Naive thymus-derived CD8-positive, alpha-beta T cell (primary cell): ENCODE measurements around the gene ATG4B. TPM values are rescaled to one million over a fixed set of nuclear protein-coding genes. Genes with fewer than 3 reads are reported as not detected.

Experiments
- ATAC-seq, 2 donors: fragments of 150-1000 bp; cut with Tn5 transposase in 1 of 2; sonication (Bioruptor Pico), chemical (Tn5 transposase) in 1 of 2; 1 replicate in 1 of 2; 2 replicates in 1 of 2; pipeline ENCODE4 v1.10.0; 2021; ENCODE audit warnings: mild to moderate bottlenecking in 2 of 2, moderate library complexity in 2 of 2
- POLR2A ChIA-PET: fragments of 350-600 bp; sonication (Branson Sonifier 250); formaldehyde crosslinking; loops from one replicate; lab custom pipeline; 2021; ENCODE audit warnings: antibody characterized with exemption; lab: Charles Lee
- DNase-seq, 10 donors: peaks; one replicate each; pipeline versions ENCODE4 v3.0.0 to v3.0.0-alpha.2; 2020 to 2022
- H3K27ac Mint-ChIP-seq, 10 donors: one replicate each; pipeline ENCODE4 v1.8.0; 2020 to 2022; ENCODE audit warnings: mild to moderate bottlenecking in 10 of 10, mixed read lengths in 10 of 10, moderate library complexity in 4 of 10, inconsistent platforms in 1 of 10
- H3K27me3 Mint-ChIP-seq, 5 donors: one replicate each; pipeline ENCODE4 v1.8.0; 2021 to 2022; ENCODE audit warnings: mixed read lengths in 5 of 5
- H3K36me3 Mint-ChIP-seq, 3 donors: one replicate each; pipeline ENCODE4 v1.8.0; 2020 to 2022; ENCODE audit warnings: mixed read lengths in 3 of 3, mild to moderate bottlenecking in 2 of 3, inconsistent platforms in 1 of 3
- H3K4me1 Mint-ChIP-seq, 4 donors: one replicate each; pipeline ENCODE4 v1.8.0; 2021 to 2022; ENCODE audit warnings: mixed read lengths in 4 of 4
- H3K4me3 Mint-ChIP-seq, 10 donors: one replicate each; pipeline ENCODE4 v1.8.0; 2020 to 2022; ENCODE audit warnings: mild to moderate bottlenecking in 10 of 10, mixed read lengths in 10 of 10, moderate library complexity in 6 of 10, inconsistent platforms in 1 of 10
- H3K9me3 Mint-ChIP-seq, 9 donors: one replicate each; pipeline ENCODE4 v1.8.0; 2020 to 2022; ENCODE audit warnings: mixed read lengths in 9 of 9, mild to moderate bottlenecking in 3 of 9, inconsistent platforms in 1 of 9, moderate library complexity in 1 of 9
- polyA plus RNA-seq, 3 donors: library from polyadenylated mRNA; unstranded; fragments of 300-500 nt; fragmentation: Illumina TruSeq; gene quantifications; one replicate each; pipeline ENCODE4 v1.2.3, GENCODE V29; 2021
- total RNA-seq, 8 experiments: library from RNA in 2 of 8; stranded (reverse) in 2 of 8; gene quantifications; one replicate each; pipeline ENCODE4 v1.2.3 and lab custom pipeline; 2021 to 2026

The ATG4B gene
- total and polyA plus RNA-seq, 5 experiments from 2014 or later, result 45.8 to 104 (median 60.1) TPM

DNA sequence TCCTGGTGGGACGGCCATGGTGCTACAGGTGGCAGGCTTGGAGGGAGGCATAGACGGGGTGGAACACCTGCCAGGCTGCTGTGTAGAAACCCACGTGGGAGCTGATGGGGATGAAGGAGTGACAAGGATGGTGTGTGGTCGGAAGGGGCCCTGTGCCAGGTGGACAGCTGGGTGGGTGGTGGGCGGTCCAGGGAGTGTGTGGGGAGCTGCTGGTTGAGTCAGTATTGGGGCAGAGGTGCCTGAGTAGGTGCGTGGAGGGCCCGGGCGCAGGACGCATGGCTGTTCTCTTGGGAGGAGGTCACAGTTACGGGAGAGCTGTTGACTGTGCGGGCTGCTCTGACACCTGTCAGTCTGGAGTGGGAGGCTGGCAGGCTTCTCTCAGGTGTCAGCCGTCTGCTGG lies 84.4 kb downstream of the ATG4B start:
- Mint-ChIP-seq H3K9me3 (peaks cover 0 to 4% (median 0%) of the 10 kb centered on the region in 9 donors), H3K4me1 (peaks cover 0 to 5% (median under 1%) of the 10 kb centered on the region in 4 donors), H3K4me3 (no peak overlapping the region), H3K36me3 (peaks cover 0 to 49% (median 20%) of the 10 kb centered on the region in 3 donors), H3K27ac (peak overlapping the region in 2 of 10 donors; percentile 28 to 77), H3K27me3 (no peaks in the 10 kb centered on the region)
- DNase-seq (no peak), ATAC-seq (no peak)
- POLR2A ChIA-PET, result no interaction called here

DNA sequence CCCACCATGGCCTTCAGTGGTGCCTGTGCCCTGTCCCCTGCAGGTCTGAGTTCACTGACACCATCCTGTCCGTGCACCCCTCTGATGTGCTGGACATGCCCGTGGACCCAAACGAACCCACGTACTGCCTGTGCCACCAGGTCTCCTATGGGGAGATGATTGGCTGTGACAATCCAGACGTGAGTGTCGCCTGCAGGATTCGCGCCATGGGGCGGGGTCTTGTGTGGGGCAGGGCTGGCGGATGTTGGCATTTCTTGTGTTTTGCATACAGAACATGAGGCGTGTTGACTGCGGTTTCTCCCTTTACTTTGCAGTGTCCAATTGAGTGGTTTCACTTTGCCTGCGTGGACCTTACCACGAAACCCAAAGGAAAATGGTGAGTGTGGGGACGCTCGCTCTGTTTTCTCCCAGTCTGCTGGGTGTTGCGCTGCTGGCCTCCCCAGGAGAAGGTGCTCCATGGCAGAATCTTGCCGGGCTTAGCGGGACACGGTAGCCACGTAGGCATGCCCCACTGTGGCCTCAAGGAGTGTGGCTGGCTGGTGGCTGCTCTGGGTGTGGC lies 85.5 kb downstream of the ATG4B start:
- peaks cover 0 to 5% (median 0%) of the 10 kb centered on the region in 4 donors for H3K4me1 Mint-ChIP-seq
- no peak overlapping the region for H3K27ac Mint-ChIP-seq
- H3K9me3 Mint-ChIP-seq, result peaks cover 0 to 4% (median 0%) of the 10 kb centered on the region in 9 donors
- H3K36me3 Mint-ChIP-seq, result peaks cover 0 to 38% (median 20%) of the 10 kb centered on the region in 3 donors
- no peak overlapping the region for H3K4me3 Mint-ChIP-seq
- H3K27me3 Mint-ChIP-seq, result no peaks in the 10 kb centered on the region
- POLR2A ChIA-PET, result no interaction called here
- DNase-seq, result no peak
- ATAC-seq, result no peak

Other genes starting within 250 kb of the ATG4B start
- 100 to 1,000 TPM; 148 to 150 TPM for gene STK25, start 129.1 kb upstream of the ATG4B start, total RNA-seq
- gene STK25, start 129.1 kb upstream of the ATG4B start, polyA plus RNA-seq, result 10 to 100 TPM; 69.9 to 81.1 (median 70.1) TPM
- gene BOK, start 78.9 kb upstream of the ATG4B start, total RNA-seq, result not detected
- gene BOK, start 78.9 kb upstream of the ATG4B start, polyA plus RNA-seq, result under 1 TPM in 1 of 3 donors, not detected in 2; 0.53 TPM
- gene THAP4, start 535 bp upstream of the ATG4B start, total RNA-seq, result 10 to 100 TPM; 28.4 to 31.8 TPM
- 10 to 100 TPM; 29.6 to 58.4 (median 38.9) TPM for gene THAP4, start 535 bp upstream of the ATG4B start, polyA plus RNA-seq
- gene DTYMK, start 49.1 kb downstream of the ATG4B start, total RNA-seq, result 10 to 100 TPM; 19.8 to 21.2 TPM
- gene DTYMK, start 49.1 kb downstream of the ATG4B start, polyA plus RNA-seq, result 10 to 100 TPM; 36.3 to 40.7 (median 38.6) TPM
- gene ING5, start 64.3 kb downstream of the ATG4B start, total RNA-seq, result 10 to 100 TPM; 73.1 to 80.8 TPM
- 10 to 100 TPM; 16.4 to 23.5 (median 17.4) TPM for gene ING5, start 64.3 kb downstream of the ATG4B start, polyA plus RNA-seq
- gene D2HGDH, start 96.9 kb downstream of the ATG4B start, total RNA-seq, result 10 to 100 TPM; 47.6 to 51.6 TPM
- gene D2HGDH, start 96.9 kb downstream of the ATG4B start, polyA plus RNA-seq, result 1 to 10 TPM; 1.5 to 6.8 (median 2.7) TPM
- gene GAL3ST2, start 139.1 kb downstream of the ATG4B start, total RNA-seq, result not detected
- gene GAL3ST2, start 139.1 kb downstream of the ATG4B start, polyA plus RNA-seq, result not detected
- gene NEU4, start 171.5 kb downstream of the ATG4B start, total RNA-seq, result not detected
- not detected for gene NEU4, start 171.5 kb downstream of the ATG4B start, polyA plus RNA-seq
- under 1 TPM; 0.23 to 0.47 TPM for gene PDCD1, start 221.2 kb downstream of the ATG4B start, total RNA-seq
- 1 to 10 TPM in 1 of 3 donors, under 1 TPM in 2; 0.15 to 6.0 (median 0.60) TPM for gene PDCD1, start 221.2 kb downstream of the ATG4B start, polyA plus RNA-seq
- not detected for gene RTP5, start 232.0 kb downstream of the ATG4B start, total RNA-seq
- gene RTP5, start 232.0 kb downstream of the ATG4B start, polyA plus RNA-seq, result not detected